HUES64 (cell line): ENCODE data around the gene SLC29A4. TPM values are rescaled to one million over a fixed set of nuclear protein-coding genes. Genes with fewer than 3 reads are reported as not detected.
A peak's percentile ranks its signal among the peaks of the same experiment; 100 is the strongest.
"Not testable (repeated sequence)": the region's sequence is repeated elsewhere in the genome, so short reads cannot be mapped to it uniquely, and the experiment has no call there.

ENCODE experiments used
- H3K27ac ChIP-seq: 2 replicates; pipeline ENCODE4 v1.7.0; 2013; ENCODE audit warnings: low read depth, low read length, inconsistent platforms
- H3K27me3 ChIP-seq: 2 replicates; pipeline ENCODE4 v1.6.1; 2013; ENCODE audit warnings: mild to moderate bottlenecking, low read length; ENCODE audit not compliant: insufficient read depth
- H3K36me3 ChIP-seq: 2 replicates; pipeline ENCODE4 v1.6.1; 2013; ENCODE audit warnings: mild to moderate bottlenecking, low read length; ENCODE audit not compliant: insufficient read depth
- H3K4me1 ChIP-seq: 2 replicates; pipeline ENCODE4 v1.6.1; 2013; ENCODE audit warnings: mild to moderate bottlenecking, low read length, moderate library complexity; ENCODE audit not compliant: insufficient read depth
- H3K4me3 ChIP-seq: 2 replicates; pipeline ENCODE4 v1.5.1; 2013; ENCODE audit warnings: mild to moderate bottlenecking, low read length, moderate library complexity
- H3K9ac ChIP-seq: 2 replicates; pipeline ENCODE4 v1.6.1; 2013; ENCODE audit warnings: mild to moderate bottlenecking, low read depth, low read length
- H3K9me3 ChIP-seq: 2 replicates; pipeline ENCODE4 v1.6.1; 2013; ENCODE audit warnings: low read depth, low read length; ENCODE audit not compliant: insufficient read depth
- WGBS: fragments of 150-250, 120-280 bp; methylation state at CpG from one replicate; pipeline ENCODE4 v1.1.7; 2013; ENCODE audit warnings: missing lambda C conversion rate; 5-methylcytosine and 5-hydroxymethylcytosine counted together
- polyA plus RNA-seq, 2 experiments: library from polyadenylated mRNA; stranded (reverse); fragments of 50-300 nt; gene quantifications; one replicate each; pipeline ENCODE4 v1.2.3, GENCODE V29; 2013

SLC29A4 gene, protein sequence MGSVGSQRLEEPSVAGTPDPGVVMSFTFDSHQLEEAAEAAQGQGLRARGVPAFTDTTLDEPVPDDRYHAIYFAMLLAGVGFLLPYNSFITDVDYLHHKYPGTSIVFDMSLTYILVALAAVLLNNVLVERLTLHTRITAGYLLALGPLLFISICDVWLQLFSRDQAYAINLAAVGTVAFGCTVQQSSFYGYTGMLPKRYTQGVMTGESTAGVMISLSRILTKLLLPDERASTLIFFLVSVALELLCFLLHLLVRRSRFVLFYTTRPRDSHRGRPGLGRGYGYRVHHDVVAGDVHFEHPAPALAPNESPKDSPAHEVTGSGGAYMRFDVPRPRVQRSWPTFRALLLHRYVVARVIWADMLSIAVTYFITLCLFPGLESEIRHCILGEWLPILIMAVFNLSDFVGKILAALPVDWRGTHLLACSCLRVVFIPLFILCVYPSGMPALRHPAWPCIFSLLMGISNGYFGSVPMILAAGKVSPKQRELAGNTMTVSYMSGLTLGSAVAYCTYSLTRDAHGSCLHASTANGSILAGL
- 12.7 TPM for polyA plus RNA-seq (2013, experiment 1 of 2)
- polyA plus RNA-seq (2013, experiment 2 of 2), result 13.9 TPM

DNA sequence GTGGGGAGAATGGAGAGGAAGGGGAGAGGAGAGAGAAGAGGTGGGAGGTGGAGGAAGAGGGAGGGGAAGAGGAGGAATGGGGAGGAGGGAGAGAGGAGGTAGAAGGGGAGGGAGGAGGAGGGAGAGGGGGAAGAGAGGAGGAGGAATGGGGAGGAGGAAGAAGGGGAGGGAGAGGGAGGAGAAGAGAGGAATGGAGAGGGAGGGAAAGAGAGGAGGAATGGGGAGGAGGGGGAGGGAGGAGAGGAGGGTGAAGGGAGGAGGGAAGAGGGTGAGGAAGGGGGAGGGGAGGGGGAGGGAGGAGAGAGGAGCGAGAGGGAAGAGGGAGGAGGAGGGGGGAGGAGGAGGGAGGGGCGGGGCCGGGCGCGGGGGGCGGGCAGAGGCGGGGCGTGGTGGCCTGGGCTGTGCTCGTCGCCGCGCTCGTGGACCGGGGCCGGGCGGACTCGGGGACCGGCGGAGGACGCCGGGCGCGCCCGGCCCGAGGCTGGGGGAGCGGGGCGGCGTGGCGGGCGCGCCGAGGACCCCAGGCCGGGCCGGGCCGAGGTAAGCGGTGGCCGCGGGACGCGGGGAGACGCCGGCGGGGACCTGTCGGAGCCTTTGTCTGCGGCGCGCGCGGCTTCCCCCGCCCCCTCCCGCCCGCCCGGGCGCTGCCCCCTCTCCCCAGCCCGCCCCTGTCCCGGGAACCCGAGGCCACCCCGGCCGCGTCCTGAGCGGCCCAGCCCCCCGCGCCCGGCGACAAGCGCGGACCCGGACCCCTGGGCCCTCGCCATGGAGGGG, at the start of gene SLC29A4:
Gene SLC29A4 (plus strand): TSS at position 401 of the 774 bp plus-strand sequence. CDS start 4,874 bp downstream, outside the sequence.
- whole genome bisulfite sequencing, result under 1% methylated on average over 62 of the region's 69 CpGs
- Histone ChIP-seq H3K27ac (no peak within 1 kb of the TSS), H3K4me3 (peak within 1 kb of the TSS; percentile 61), H3K27me3 (peaks cover 17% of the 10 kb centered on the region), H3K9ac (no peak within 1 kb of the TSS), H3K36me3 (no peaks in the 10 kb centered on the region), H3K4me1 (no peaks in the 10 kb centered on the region), H3K9me3 (no peaks in the 10 kb centered on the region)

DNA sequence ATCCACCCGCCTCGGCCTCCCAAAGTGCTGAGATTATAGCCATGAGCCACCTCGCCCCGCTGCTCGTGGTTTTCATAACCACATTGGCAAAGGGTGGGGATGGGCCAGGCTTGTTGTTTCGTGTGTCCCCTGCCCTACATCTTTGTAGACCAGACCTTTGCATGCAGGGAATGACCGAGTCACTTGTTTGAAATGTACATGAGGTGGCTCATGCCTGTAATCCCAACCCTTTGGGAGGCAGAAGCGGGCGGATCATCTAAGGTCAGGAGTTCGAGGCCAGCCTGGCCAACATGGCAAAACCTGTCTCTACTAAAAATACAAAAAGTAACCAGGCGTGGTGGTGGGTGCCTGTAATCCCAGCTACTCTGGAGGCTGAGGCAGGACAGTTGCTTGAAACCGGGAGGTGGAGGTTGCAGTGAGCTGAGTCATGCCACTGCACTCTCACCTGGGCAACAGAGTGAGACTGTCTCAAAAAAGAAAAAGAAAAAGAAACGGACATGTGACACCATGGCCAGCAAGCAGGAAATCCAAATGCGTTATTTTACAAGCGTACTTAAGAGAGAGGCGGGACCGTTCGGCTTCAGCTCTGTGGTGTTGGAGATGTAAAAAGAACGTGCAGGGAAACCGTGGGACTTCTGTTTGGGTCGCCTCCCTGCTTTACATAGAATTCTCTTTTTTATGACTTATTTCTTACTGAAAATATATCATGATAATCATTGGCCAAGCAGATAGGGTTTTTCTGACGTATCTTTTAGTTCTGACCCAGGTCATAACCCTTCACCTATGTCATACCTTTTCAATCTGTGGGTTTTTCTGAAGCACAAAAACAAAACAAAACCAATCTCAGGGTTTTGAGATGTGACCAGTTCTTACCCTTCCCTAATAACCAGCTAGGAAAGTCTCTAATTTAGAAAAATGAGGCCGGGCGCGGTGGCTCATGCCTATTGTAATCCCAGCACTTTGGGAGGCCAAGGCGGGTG, 47.6 kb upstream of the SLC29A4 start:
- Histone ChIP-seq H3K9ac (no peak overlapping the region), H3K4me3 (no peak overlapping the region), H3K27ac (no peak overlapping the region), H3K36me3 (peaks cover 25% of the 10 kb centered on the region), H3K27me3 (no peaks in the 10 kb centered on the region), H3K9me3 (no peaks in the 10 kb centered on the region), H3K4me1 (no peaks in the 10 kb centered on the region)
- 96% methylated on average over 22 of the region's 26 CpGs for WGBS

DNA sequence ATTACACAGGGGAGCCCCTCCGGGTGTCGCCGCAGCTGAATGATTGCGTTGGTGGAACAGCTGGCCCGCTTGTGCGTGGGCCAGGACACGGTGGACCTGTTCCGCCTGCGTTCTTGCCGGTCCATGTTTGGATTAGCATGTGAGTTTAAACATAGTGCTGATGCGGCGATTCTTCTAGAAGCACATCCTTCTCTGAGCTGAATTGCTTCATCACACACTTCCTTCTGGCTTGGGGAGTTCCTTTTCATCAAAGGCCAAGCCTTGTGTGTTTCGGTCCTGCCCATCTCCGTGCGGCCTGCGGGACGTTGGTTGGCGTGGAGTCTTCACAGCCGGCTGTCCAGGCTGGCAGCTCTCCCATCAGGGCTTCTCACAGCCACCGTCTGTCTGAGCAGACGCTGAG, 45.5 kb upstream of the SLC29A4 start:
- no peaks in the 10 kb centered on the region for H3K9me3 ChIP-seq
- 95% methylated on average over 21 of the region's 21 CpGs for WGBS
- H3K4me3 ChIP-seq, result no peak overlapping the region
- no peaks in the 10 kb centered on the region for H3K4me1 ChIP-seq
- H3K27me3 ChIP-seq, result peaks cover 13% of the 10 kb centered on the region
- no peak overlapping the region for H3K27ac ChIP-seq
- no peak overlapping the region for H3K9ac ChIP-seq
- H3K36me3 ChIP-seq, result peaks cover 3% of the 10 kb centered on the region

DNA sequence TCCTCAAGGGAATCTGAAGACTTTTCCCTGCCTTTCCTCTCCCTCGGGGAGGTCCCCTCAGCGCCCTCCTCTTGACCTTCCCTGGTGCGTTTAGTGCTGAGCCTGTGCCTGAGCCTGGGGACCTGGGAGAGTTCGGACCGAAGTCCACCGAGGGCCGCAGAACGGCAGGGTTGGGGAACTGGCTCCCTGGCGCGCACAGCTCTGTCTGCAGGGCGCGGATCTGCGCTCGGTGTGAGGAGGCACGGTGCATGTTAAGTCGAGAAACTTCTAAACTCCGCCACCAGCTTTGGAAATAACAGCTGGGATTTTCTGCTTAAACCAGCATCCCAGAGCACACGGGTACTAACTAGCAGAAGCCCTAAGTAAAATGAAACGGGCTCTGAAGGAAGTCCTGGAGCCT, 44.2 kb upstream of the SLC29A4 start:
- Histone ChIP-seq H3K27ac (no peak overlapping the region), H3K9ac (no peak overlapping the region), H3K4me1 (no peaks in the 10 kb centered on the region), H3K4me3 (no peak overlapping the region), H3K9me3 (no peaks in the 10 kb centered on the region), H3K36me3 (no peaks in the 10 kb centered on the region), H3K27me3 (peaks cover 13% of the 10 kb centered on the region)
- 91% methylated on average over 19 of the region's 19 CpGs for WGBS

DNA sequence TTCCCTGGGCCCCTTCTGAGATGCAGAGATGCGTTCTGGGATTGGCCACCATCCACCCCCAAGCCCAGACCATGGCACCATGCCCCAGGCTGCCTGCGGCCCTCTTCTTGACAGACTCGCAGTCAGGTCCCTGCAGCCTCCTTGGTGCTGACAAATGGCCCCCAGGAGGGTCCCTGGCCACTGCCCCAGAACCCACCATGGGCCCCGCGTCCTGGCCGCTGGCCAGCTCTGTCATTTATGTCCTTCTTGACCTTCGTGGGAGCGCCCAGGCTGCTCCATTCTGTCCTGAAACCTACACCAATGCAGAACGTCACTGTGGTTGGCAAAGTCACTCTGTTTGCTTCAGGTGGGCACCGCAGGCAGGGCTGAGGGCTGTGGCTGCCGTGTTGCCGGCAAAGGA, 39.5 kb upstream of the SLC29A4 start:
- Histone ChIP-seq H3K27ac (no peak overlapping the region), H3K9me3 (0 out of 2 replicates have a peak, but pooled peaks cover 2% of the 10 kb centered on the region), H3K27me3 (peaks cover 13% of the 10 kb centered on the region), H3K4me1 (no peaks in the 10 kb centered on the region), H3K9ac (no peak overlapping the region), H3K36me3 (no peaks in the 10 kb centered on the region), H3K4me3 (no peak overlapping the region)
- WGBS, result 87% methylated on average over 12 of the region's 12 CpGs

DNA sequence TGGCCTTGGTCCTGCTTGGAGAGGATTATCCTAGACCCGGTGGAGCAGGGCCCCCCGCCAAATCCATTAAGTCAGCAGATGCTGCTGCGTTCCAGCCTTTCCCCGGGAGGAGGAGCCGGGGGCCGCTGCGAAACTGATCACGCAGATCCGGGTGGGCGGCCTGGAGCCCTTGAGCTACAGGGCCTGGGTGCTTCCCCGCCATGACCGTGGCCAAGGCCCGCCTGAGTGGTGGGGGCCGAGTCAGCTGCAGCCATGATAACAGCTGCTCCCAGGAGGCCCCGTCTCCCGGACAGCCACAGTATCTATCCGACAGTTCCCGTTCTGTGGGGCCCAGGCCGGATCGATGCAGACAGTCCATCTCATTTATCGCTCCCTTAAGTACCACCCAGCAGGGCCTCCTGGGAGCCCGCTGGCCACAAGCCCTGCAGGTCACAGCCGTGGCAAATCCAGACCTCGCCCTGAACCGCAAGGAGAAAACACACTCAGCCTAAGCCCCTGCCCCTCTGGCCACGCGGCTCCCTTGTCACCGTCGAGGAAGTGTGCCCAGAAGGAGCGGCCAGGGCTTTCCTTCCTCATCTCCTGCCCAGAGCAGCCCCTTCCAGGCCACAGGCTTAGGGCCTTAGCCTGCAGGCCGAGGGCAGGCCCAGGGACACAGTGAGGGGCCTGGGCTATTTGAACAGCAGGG, 34.4 kb upstream of the SLC29A4 start:
- Histone ChIP-seq H3K27me3 (no peaks in the 10 kb centered on the region), H3K9ac (no peak overlapping the region), H3K9me3 (0 out of 2 replicates have a peak, but pooled peaks cover 2% of the 10 kb centered on the region), H3K36me3 (no peaks in the 10 kb centered on the region), H3K4me3 (no peak overlapping the region), H3K27ac (no peak overlapping the region), H3K4me1 (no peaks in the 10 kb centered on the region; the same call in 1 of the 2 replicates)
- 87% methylated on average over 31 of the region's 31 CpGs for WGBS

DNA sequence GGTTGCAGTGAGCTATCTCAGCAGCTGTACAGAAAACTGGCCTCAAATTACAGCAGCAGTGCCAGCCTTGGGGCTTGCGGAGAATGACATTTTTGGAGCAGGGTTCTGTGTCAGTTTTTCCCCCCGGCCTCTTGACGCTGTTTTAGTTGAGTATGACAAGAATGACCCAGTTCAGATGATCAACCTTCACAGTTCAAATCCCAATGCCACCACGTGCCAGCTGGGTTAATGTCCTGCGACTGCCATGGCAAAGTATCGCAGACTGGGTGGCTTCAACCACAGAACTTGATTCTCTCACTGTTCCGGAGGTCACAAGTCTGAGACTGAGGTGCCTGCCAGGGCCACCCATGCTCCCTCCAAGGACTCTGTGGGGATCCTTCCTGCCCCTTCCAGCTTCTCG, 32.0 kb upstream of the SLC29A4 start:
- not testable (repeated sequence) for H3K9me3 ChIP-seq, H3K36me3 ChIP-seq, H3K9ac ChIP-seq, H3K27ac ChIP-seq, H3K27me3 ChIP-seq, H3K4me1 ChIP-seq, H3K4me3 ChIP-seq
- WGBS, result 91% methylated on average over 8 of the region's 8 CpGs

DNA sequence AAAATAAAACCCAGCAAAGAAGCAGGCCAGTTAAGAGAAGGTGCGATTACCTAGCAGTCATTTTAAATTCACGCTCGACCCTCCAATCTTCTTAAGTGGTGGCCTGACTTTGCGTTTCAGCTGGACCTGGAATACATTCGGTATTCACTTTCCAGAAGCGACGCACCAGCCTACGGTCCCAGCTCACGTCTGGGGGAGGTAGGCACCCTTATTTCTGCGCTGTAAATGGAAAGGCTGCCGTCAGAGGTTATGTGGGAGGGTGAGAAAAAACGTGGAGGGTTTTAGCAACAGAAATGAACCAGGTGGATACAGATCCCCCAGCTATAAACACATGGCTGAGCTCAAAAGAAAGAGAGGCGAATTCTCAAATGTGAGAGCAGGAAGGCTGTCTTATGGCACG, 29.2 kb upstream of the SLC29A4 start:
- not testable (repeated sequence) for H3K9me3 ChIP-seq, H3K9ac ChIP-seq, H3K27me3 ChIP-seq, H3K4me1 ChIP-seq, H3K27ac ChIP-seq, H3K4me3 ChIP-seq, H3K36me3 ChIP-seq
- 61% methylated on average over 14 of the region's 14 CpGs for WGBS

DNA sequence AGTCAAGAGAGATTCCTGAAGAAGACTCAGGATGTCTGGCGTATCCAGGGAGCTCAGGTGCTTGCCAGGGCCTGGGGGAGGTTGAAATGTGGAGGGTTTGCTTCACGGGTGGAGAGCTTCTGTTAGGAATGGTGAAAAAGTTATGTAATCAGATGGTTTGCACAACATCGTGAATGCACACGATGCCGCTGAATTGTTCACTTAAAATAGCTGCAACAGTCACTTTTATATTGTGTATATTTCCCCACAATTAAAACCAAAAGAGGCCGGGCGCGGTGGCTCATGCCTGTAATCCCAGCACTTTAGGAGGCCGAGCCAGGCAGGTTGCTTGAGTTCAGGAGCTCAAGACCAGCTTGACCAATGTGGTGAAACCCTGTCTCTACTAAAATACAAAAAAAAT, 28.4 kb upstream of the SLC29A4 start:
- not testable (repeated sequence) for H3K4me3 ChIP-seq, H3K27ac ChIP-seq, H3K27me3 ChIP-seq, H3K4me1 ChIP-seq, H3K36me3 ChIP-seq, H3K9me3 ChIP-seq, H3K9ac ChIP-seq
- 96% methylated on average over 8 of the region's 9 CpGs for WGBS

DNA sequence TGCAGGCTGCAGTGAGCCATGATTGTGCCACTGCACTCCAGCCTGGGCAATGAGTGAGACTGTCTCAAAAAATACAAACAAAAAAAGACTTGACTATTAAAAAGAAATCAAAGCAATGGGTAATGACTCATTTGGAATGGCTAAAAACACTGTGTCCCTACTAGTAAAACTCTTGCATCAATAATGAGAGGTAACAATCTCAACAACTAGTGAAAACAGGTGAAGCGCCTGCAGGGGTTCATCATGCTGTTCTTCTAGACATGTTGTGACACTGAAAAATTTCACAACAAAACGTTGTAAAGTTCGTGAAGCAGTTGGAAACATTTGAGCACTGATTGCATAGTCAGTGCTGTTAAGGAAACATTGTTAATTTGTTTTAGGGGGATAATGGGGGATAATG, 26.9 kb upstream of the SLC29A4 start:
- H3K4me3 ChIP-seq, result no peak overlapping the region

More for the DNA sequence above, 26.9 kb upstream of the SLC29A4 start:
- H3K36me3 ChIP-seq, result no peaks in the 10 kb centered on the region
- no peaks in the 10 kb centered on the region; the same call in 1 of the 2 replicates for H3K4me1 ChIP-seq
- WGBS, result 85% methylated on average over 3 of the region's 3 CpGs
- no peaks in the 10 kb centered on the region for H3K27me3 ChIP-seq
- H3K9me3 ChIP-seq, result no peaks in the 10 kb centered on the region
- H3K27ac ChIP-seq, result no peak overlapping the region
- H3K9ac ChIP-seq, result no peak overlapping the region
